ENCODE results near the gene HOXB3. TPM values are rescaled to one million over a fixed set of nuclear protein-coding genes. Genes with fewer than 3 reads are reported as not detected.

The HOXB3 gene
- total RNA-seq, 2 donors from 2014 or later: 26.8 to 33.3 TPM

GRCh38 chr17:48546924-48547807, 42.9 kb downstream of the HOXB3 start:
- peaks cover 32 to 59% of the 10 kb centered on the region in 2 donors for H3K4me1 ChIP-seq (ENCODE audit: control insufficient read depth in 1 of 2, low read depth in 2 of 2)
- DNase-seq (ENCODE audit: low spot score): no peak
- H3K36me3 ChIP-seq: peaks cover 9% of the 10 kb centered on the region
- peak overlapping the region; percentile 62 for H3K4me3 ChIP-seq
- ATAC-seq (ENCODE audit: insufficient number of reproducible peaks, low FRiP score, low read depth): no peak
- H3K27ac ChIP-seq: peak overlapping the region; percentile 93 to 95
- H3K9me3 ChIP-seq: no peaks in the 10 kb centered on the region
- no peak for TF ChIP-seq CTCF (IDR thresholded peaks at IDR 0.05)
- H3K27me3 ChIP-seq (replicated peaks; ENCODE audit: insufficient read depth): no peaks in the 10 kb centered on the region

DNA sequence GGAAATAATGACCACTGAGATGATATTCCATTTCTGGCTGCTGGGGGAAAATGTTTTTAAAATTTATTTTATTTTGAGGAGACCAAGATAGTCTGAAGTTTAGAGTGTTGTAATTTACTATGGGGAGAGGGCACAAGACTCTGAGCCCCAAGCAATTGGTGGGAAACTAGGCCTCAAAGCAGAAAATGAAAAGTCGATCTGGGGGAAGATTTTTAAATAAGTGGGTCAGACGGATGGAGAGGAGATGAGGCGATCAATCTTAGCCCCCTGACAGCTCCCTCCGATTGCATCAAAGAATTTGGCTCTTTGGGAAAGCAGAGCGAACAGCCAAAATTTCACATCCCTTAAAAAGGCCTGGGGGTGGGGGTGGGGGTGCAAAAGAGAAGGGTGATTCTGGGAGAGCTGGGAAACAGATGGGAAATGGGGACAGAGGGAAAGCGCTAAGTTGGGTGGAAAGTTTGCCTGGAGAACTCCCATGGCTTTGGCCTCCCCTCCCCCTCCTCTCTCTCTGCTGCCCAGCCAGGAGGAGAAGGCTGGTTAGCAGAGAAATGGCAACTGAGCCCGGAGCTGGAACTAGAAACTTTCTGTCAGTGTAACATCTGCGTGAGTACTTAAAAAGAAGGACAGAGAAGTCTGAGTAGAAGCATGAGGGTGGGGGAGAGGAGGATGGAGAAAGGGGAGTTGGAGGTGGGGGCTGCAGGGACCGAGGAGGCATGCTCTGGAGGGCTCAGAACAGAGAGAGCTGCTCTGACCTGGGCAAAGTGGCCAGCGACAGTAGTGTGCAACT, 43.7 kb downstream of the HOXB3 start:
- Histone ChIP-seq H3K27me3 (replicated peaks; ENCODE audit: insufficient read depth) (no peaks in the 10 kb centered on the region), H3K27ac (peak overlapping the region; percentile 93 to 95)
- ATAC-seq (ENCODE audit: insufficient number of reproducible peaks, low FRiP score, low read depth): no peak

DNA sequence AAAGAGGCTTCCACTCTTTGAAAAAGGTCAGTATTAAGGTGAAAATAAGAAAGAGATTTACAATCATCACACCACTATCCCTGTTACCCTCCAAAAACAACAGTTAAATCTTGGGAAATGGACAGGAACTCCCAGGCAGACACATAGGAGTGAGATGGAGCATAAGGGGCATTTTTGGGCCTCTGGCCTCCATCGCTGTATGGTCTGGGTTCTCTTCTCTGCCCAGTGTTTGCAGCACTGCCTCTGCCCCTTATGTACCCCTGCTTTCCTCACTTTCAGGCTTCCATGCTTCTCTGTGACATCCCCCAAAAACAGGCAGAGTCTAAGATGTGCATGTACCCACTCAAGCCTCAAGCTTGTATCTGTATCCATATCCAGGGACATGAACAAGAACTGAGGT, 44.5 kb downstream of the HOXB3 start:
- peaks cover 4% of the 10 kb centered on the region for H3K36me3 ChIP-seq
- H3K27ac ChIP-seq: peak overlapping the region; percentile 93 to 95
- H3K4me1 ChIP-seq (ENCODE audit: control insufficient read depth in 1 of 2, low read depth in 2 of 2): peaks cover 31 to 57% of the 10 kb centered on the region in 2 donors
- H3K4me3 ChIP-seq: peak overlapping the region; percentile 88
- H3K27me3 ChIP-seq (replicated peaks; ENCODE audit: insufficient read depth): no peaks in the 10 kb centered on the region
- H3K9me3 ChIP-seq: no peaks in the 10 kb centered on the region
- DNase-seq (ENCODE audit: low spot score) (no peak), ATAC-seq (ENCODE audit: insufficient number of reproducible peaks, low FRiP score, low read depth) (no peak)
- no peak for TF ChIP-seq CTCF (IDR thresholded peaks at IDR 0.05)

More for the DNA sequence above, 43.7 kb downstream of the HOXB3 start:
- no peaks in the 10 kb centered on the region for H3K9me3 ChIP-seq
- H3K4me3 ChIP-seq: peak overlapping the region; percentile 62
- DNase-seq (ENCODE audit: low spot score): no peak
- peaks cover 31 to 54% of the 10 kb centered on the region in 2 donors for H3K4me1 ChIP-seq (ENCODE audit: control insufficient read depth in 1 of 2, low read depth in 2 of 2)
- no peak for TF ChIP-seq CTCF (IDR thresholded peaks at IDR 0.05)
- peaks cover 9% of the 10 kb centered on the region for H3K36me3 ChIP-seq

GRCh38 chr17:48545022-48545375, 45.0 kb downstream of the HOXB3 start, which contains the start of gene HOXB2:
HOXB2 (minus strand) TSS chr17:48545109; CDS start chr17:48544911, 198 bp downstream.
- no peaks in the 10 kb centered on the region for H3K9me3 ChIP-seq
- H3K4me1 ChIP-seq (ENCODE audit: control insufficient read depth in 1 of 2, low read depth in 2 of 2): peaks cover 31 to 52% of the 10 kb centered on the region in 2 donors
- peak within 1 kb of the TSS; percentile 93 to 95 for H3K27ac ChIP-seq
- no peak for TF ChIP-seq CTCF (IDR thresholded peaks at IDR 0.05)
- peak within 1 kb of the TSS; percentile 88 for H3K4me3 ChIP-seq
- H3K36me3 ChIP-seq: no peaks in the 10 kb centered on the region
- no peaks in the 10 kb centered on the region for H3K27me3 ChIP-seq (replicated peaks; ENCODE audit: insufficient read depth)
- DNase-seq (ENCODE audit: low spot score) (no peak), ATAC-seq (ENCODE audit: insufficient number of reproducible peaks, low FRiP score, low read depth) (no peak)

Data from thoracic aorta (tissue), 2 donors.